ENCODE results near the gene RNF187.
"Not testable (repeated sequence)": the region's sequence is repeated elsewhere in the genome, so short reads cannot be mapped to it uniquely, and the experiment has no call there.

The RNF187 gene

DNA sequence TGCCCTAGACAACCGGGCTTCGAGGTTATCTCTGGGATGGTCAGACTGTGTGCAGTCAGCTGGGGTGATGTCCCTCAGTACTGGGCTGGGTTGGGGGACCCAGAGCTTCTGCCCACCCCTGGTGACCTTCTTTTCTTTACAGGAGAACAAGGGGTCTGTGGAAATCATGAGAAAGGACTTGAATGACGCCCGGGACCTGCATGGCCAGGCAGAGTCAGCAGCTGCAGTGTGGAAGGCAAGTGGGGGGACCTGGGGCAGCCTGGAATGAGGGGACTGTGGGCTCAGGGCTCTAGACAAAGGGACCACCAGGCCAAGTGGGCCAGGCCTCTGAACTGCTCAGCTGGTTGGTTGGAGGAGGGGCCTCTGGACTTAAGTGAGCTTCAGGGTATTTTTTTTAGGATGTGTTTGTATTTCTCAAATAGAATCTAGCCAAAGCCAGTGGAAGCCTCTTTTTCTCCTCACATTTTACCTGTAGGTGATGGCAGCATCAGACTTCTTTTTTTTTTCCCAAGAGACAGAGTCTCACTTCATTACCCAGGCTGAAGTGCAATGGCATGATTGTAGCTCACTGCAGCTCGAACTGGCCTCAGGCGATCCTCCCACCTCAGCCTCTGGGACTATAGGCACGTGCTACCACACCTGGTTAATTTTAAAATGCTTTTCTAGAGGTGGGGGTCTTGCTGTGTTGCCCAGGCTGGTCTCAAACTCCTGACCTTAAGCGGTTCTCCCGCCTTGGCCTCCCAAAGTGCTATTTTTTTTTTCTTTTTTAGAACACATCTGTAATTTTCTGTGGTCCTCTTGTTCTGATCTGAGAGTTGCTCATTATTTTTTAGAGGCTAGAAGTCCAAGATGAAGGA lies 1.9 kb downstream of the RNF187 start:
- DNase-seq = no peak

DNA sequence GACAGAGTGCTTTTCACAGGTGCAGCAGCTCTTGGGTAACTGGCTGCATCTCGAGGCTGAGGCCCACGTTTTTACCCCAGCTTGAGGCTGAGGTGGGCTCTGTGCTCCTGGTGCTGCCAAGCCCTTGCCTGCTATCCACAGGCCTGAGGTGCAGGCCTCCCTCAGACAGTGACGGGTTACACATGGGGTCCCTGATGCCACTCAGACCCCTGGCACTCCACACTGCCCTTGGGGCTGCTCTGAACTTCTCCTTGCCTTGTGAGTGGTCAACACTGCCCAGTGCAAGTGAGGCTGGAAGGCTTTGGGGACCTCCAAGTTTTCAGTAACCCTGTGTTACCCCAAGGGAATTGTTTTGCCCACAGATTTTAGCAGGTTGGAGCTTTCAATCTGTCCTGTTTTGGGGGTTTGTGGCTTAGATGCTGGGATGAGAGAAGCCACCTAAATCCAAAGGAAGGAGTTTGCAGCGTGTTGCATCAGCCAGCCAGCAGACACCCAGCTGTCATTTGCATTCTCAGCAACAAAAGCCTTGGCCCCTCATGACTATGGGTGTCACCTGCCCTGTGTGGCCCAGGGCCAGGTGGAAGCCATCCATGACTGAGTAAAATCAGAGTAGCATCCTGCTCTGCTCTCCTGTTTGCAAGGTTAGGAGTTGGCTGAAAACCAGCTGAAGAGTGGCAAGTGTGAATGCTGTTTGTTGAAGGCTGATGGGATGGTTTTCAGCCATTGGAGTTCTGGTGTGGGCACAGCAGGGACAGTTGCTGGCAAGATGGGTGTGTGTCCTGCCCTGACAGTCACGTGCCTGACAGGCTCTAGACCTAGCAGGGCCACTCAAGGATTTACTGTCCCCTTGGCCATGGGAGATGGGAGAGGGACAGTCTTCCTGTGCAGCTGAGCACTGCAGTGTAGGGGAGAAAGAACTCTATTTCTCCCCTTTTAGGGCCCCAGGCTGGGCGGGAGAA lies 3.2 kb downstream of the RNF187 start:
- DNase-seq = no peak

DNA sequence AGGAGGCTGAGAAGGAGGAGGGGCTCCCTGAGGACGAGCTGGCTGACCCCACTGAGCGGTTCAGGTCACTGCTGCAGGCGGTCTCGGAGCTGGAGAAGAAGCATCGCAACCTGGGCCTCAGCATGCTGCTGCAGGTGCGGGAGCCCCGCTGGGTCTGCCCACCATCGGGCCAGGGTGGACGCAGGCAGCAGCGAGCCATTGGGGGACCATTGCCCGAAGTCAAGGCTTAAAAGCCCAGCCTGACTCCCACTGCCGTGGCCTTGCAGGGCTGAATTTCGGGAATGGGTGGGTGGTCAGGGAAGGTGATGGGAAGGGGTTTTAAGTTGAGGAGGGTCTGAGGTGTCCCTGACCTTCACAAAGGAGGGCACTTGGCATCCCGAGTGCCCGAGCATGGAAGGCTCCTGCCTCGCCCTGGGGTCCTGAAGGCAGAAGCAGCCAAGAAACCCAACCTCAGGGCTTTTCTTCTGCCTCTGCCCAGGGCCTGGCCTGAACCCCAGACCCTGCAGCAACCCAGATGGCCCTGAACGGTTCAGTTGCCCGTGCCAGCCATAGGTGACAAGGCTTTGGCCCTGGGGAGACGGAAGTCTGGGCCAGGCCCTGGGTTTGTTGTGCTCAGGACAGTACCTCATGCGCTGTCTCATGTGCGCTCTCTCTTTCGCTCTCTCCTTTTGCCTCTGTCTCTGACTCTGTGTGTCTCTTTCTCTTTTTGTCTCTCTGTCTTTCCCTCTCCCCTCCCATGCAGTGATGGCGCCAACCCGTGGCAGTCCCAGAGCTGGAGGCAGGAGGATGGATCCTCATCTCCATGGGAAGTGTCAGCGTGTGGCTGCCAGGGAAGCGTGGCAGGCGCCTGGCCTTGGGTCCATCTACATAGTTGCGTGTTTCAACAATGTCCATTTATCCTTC lies 6.2 kb downstream of the RNF187 start:
- no peak for DNase-seq

DNA sequence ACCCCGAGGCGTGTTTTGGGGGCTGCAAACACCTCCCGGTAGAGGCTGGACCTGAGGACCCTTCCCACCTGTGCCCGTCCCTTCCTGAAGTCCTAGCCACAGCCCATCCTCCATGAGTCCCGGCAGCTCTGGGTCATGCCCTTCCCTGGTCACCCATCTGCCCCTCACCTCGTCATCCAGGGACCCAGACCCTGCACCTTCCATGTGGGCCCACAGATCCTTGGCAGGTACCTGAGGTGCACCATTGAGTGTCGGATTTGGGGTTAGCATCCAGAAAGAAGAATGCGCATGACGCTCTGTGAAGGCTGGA lies 6.8 kb downstream of the RNF187 start:
- DNase-seq = no peak

DNA sequence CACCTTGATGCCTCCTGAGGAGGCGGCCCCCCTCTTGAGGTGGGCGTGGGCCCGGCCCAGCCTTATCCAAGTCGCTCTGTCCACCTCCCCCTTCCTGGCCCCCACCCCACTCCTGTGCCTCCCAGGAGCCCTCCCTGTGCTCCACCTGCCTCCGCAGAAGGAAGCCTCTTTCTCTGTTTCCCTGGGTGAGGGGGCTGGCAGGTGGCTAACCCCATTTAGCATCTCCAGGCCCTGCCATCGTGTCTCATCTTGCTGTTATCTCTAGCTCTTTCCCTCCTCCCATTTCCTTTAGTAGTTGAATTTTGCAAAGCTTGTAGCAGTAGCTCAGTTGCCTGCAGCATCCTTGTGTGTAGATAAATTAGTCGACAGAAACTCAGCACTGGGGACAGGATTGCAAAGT lies 7.2 kb downstream of the RNF187 start:
- no peak for DNase-seq

DNA sequence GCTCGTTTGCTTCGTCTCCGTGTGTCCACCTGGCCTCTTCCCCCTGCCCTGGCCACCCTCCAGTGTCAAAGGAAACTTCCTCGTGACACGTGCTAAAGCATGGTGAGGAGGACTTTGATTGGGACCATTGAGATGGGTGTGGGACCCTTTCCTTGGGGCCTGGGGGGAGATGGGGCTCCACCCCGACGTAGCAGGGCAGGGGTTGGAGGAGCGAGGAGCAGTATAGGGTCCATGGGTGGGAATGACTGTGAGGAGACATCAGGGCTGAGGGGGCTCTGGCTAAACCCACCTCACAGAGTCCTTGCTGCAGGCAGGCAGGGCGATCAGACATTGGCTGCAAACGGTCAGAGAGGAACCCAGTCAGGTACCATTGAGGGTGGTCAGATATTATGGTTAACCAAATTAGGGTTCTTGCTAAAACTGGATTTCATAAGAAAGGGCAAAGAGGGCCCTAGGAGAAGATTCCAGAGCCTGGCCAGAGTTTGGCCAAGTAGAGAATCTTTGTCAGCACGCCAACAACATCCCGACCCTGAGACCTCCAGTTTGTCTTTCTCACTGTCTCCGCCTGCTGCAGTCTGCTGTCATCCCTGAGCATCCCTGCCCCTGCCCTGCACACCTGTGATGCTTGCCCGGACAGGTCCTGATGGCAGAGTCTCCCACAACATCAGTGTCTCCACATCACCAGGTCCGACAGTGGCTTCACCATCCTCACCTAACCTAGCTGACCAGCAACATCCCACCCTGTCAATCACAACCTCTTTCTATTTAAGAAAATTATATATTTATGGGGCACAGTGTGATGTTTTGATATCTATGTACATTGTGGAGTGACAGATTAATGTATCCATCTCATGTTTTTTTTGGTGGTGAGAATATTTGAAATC lies 8.0 kb downstream of the RNF187 start:
- DNase-seq = no peak

DNA sequence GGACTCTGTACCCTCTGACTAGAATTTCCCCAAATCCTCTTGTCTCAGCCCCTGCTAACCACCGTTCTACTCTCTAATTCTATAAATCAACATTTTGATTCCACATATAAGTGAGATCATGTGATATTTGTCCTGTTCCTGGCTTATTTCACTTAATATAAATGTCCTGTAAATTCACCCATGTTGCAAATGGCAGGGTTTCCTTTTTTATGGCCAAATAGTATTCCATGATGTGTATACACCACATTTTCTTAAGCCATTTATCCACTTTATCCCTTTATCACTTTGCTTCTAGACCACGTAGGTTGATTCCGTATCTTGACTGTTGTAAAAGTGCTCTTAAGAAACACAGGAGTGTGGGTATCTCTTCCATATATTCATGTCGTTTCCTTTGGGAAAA lies 8.9 kb downstream of the RNF187 start:
- DNase-seq = no peak

DNA sequence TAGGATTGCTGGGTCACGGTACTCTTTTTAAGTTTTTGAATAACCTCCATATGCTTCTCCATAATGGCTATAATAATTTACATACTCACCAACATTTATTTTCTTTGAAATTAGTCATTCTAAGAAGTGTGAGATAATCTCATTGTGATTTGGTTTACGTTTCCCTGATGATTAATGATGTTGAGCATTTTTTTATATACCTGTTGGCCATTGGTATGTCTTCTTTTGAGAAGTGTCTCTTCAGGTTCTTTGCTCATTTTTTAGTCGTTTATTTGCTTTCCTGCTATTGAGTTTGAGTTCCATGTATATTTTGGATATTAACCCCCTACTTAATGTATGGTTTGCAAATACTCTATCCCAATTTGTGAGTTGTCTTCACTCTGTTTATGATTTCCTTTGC lies 9.3 kb downstream of the RNF187 start:
- DNase-seq = no peak

DNA sequence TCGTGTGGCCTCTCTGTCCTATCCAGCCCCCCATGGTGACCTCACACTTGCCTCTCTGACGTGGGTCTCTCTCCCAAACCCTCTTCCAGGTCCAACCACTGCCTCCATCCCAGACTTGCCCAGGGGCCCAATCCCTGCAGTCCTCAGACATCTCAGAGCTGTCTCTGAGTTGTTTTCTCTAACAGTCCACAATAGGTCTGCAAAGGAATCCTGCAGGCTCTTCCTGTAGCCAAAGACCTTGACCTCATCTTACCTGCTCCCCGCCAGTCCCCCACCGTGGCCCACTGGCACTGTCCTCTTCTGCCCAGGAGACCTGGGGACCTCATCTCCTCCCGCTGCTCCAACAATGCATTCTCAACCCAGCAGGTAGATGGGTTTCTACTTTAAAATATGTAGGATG lies 10.0 kb downstream of the RNF187 start:
- DNase-seq = no peak

DNA sequence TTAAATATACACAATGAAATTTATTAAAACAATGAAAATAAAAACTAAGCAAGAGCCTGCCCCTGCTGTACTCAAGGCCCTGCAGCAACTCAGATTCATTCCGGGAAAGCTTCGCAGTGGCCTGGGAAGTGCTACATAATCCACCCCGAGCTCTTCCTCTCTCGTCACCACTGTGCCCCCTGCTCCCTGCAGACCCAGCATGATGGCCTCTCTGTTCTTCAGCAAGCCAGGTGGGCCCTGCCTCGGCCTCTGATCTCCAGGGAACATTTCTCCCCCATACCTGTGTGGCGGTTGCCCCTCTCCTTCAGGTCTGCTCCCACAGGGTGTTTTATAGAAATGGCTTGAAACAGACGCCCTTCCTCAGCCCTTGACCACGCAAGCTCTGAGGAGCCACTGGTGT lies 10.6 kb downstream of the RNF187 start:
- no peak for DNase-seq

DNA sequence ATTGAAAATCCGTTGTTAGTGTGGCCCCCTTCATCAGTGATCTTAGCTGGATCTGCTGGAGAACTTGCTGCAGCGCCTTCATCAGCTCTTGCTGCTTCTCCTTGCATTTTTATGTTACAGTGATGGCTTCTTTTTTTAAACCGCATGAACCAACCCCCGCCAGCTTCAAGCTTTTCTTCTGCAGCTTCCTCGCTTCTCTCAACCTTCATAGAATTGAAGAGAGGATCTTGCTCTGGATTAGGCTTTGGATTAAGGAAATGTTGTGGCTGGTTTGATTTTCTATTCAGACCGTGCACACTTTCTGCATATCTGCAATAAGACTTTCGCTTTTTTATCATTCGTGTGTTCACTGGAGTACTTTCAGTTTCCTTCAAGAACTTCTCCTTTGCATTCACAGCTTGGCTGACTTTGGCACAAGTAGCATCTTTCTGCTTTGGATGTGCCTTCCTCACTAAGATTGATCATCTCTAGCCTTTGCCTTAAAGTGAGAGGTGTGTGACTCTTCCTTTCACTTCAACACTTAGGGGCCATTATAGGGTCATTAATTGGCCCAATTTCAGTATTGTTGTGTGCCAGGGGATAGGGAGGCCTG lies 13.1 kb downstream of the RNF187 start:
- DNase-seq = no peak

DNA sequence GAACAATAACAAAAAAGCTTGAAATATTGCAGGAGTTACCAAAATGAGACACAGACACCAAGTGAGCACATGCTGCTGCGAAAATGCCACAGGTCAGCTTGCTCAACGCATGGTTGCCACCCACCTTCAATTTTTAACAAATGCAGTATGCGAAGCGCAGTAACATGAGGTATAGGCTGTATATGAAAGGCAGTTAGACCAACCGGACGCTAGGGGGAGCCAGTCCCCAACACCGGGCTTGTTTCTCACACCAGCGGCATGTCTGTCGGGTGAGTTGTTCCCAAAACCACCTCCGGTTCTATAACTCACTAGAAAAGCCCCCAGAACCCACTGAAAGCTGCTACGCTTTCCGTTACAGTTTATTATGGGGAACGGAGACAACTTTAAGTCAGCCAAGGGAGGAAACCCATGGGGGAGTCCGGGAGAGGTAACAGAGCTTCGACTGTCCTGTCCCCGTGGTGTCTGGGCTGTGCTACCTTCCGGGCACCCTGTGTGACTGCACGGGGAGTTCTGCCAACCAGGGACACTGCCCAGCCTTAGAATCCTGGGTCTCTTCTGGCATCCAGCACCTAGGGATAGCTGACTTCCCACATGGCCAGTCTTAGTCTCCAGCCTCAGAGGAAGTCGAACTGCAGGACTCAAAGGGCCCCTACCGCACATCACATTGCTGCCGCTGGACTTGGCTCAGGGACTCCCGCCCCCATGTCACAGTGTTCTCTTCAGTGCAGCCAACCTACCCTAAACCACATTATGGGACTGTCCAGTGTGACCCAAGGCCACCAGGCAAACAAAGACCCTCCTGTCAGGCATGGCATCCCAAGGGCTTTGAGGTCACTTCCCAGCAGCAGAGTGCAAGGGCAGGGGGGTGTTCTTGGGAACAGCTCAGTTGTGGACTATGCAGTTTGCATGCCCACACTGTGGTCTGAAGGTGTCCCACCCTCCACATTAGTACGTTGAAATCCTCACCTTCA lies 14.0 kb downstream of the RNF187 start:
- peak; percentile 81 for DNase-seq

DNA sequence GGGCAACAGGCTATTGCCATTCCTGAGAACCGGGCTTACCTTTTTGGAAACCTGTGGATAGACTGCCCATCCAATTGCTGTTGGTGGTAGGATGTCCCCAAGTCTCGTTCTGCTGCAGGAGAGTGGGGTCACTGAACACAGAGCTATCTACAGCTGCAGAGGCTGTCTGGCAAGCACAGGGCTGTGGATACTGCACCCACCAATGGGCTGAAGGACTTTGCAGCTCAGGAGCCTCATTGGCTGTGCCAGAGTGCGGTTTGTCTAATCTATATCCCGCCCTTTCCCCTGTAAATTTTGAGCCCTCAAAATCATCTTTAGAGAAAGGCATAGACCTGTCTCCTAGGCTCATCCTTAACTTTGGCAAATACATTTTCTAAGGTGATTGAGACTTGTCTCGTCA lies 15.3 kb downstream of the RNF187 start:
- DNase-seq = no peak

DNA sequence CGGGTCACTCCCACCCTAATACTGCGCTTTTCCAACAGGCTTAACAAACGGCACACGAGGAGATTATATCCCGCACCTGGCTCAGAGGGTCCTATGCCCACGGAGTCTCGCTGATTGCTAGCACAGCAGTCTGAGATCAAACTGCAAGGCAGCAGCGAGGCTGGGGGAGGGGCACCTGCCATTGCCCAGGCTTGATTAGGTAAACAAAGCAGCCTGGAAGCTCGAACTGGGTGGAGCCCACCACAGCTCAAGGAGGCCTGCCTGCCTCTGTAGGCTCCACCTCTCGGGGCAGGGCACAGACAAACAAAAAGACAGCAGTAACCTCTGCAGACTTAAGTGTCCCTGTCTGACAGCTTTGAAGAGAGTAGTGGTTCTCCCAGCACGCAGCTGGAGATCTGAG lies 18.8 kb downstream of the RNF187 start:
- DNase-seq = not testable (repeated sequence)

DNA sequence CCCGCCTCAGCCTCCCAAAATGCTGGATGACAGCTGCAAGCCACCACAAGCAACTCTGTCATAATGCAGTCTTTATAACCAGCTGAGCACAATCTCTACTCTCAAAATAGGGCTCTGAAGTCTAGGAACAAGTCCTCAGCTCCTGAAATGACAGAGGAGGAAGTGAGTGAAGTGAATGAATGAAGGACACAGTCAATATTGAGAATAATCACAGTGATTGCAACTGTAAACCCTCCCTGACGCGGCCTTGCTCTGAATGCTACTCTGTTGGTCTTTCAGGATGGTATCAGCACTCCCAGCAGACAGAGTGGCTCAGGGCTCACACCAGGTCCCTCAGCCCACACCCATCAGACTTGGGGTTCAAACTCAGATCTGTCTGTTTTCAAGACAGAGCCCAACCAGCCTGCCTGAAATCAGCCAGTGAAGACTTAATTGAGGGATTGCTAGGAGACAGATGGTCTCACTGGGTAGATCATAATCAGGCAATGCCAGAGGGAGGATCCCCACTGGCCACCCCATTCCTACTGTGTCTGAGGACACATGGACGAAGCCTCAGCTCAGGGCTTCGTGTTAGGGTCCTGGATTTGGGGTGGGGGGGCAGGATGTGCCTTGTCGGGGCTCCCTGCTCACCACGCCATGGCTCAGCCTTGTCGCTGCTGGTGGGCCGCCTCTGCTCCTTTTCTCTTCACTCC lies 20.9 kb downstream of the RNF187 start:
- DNase-seq = no peak

DNA sequence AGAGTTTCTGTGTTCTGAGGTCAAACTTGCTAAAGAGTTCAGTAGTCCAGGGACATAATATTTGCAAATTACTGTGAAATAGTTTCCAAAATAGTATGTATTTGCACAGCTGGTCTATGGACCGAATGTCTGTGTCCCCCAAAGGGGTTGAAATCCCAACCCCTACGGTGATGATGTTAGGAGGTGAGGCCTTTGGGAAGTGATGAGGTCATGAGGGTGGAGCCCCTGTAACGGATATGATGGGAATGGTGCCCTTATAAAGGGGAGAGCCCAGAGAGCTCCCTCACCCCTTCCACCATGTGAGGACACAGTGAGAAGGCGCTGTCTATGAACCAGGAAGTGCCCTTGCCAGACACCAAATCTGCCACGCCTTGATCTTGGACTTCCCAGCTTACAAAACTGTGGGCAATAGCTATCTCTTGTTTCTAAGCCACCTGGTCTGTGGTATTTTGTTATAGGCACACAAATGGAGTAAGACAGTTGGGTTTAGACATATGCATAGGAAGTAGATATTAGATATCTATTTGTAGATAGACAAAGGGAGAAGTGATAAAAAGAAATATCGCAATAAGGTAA lies 21.7 kb downstream of the RNF187 start:
- no peak for DNase-seq

DNA sequence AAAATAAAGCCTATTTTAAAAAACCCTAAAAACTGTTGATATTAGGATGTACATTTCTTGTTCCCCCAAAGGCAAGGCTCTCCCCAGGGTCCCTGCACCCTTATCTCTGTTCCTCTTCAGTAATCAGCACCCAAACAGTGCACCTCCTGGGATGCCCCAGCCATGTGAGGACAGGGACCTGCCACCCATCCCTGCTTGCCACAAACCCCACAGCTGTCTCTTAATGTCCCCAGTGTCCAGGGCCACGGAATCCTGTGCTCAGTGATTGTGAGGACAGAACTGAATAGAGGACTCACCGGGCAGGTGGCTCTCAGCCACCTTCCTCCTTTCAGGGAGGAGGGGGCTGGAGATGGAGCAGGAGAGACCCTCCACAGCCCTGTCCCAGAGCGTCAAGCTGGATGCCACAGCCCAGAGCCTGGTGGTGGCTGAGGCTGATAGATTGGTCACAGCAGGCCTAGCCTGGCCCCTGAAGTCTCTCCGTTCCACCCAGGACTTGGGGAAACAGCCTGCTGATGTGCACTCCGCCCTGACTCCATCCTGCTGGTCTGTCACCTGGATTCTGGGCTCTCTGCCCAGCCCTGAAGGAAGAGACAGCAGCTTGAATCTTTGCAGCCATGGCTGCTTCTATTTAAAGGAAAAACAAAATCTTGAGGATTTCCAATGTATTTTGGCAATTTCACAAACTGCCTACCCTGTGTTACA lies 23.1 kb downstream of the RNF187 start:
- DNase-seq = no peak

DNA sequence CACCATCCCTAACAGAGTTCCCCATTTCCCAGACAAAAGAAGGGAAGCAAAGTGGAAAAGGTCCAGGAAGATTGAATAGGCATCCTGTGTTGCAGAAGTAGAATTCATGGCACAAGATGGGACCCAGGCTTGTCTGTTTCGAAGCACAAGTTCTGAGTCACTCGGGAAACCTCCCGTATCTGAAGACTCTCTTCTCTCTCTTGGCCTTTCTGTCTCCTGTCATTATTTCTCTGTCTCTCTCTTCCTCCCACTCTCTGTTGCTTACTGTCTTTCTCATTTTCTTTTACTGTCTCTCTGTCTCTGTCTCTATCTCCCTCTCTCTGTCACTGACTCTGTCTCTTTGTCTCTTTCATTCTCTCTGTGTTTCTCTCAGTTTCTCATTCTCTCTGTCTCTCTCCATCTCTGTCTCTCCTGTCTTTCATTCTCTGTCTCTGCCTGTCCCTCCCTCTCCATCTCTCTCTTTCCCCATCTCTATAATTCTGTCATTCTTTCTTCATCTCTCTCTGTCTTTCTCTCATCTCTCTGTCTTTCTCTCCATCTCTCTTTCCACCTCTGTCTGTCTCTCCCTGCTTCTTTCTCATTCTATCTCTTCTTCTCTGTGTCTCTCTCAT lies 23.7 kb downstream of the RNF187 start:
- DNase-seq = no peak

All from retina (tissue), 1 donor.